ENCODE results near the gene RHCE.
"Not testable (repeated sequence)": the region's sequence is repeated elsewhere in the genome, so short reads cannot be mapped to it uniquely, and the experiment has no call there.

Gene RHCE

GRCh38 chr1:25450891-25451290 lies 30.3 kb upstream of the RHCE start:
- Histone ChIP-seq H2AK5ac (ENCODE audit: low read depth, low read length) (no peak overlapping the region), H3K27ac (replicated peaks; ENCODE audit: low read length) (no peak overlapping the region), H3K4ac (ENCODE audit: low read length) (no peak overlapping the region), H2AFZ (ENCODE audit: low read length) (no peak overlapping the region), H4K8ac (ENCODE audit: low read depth, low read length) (no peak overlapping the region), H3K4me3 (ENCODE audit: low read length in 2 of 2) (no peak overlapping the region), H3K23ac (ENCODE audit: low read depth, low read length, poor library complexity) (no peak overlapping the region), H2BK12ac (ENCODE audit: low read length) (no peak overlapping the region), H3K27me3 (ENCODE audit: control insufficient read depth in 3 of 3, insufficient read depth in 3 of 3, low read depth in 1 of 3, low read length in 3 of 3) (no peaks in the 10 kb centered on the region), H2BK15ac (ENCODE audit: low read length) (no peak overlapping the region), H3K9me3 (replicated peaks in 1 of 2; ENCODE audit: control insufficient read depth in 2 of 2, insufficient read depth in 1 of 2, low read depth in 1 of 2, low read length in 2 of 2) (no peaks in the 10 kb centered on the region), H3K14ac (ENCODE audit: low read length) (no peak overlapping the region), H3K4me1 (ENCODE audit: control insufficient read depth in 2 of 2, insufficient read depth in 1 of 2, low read depth in 1 of 2, low read length in 2 of 2) (peaks cover 0 to 9% of the 10 kb centered on the region in 2 donors), H3K36me3 (replicated peaks in 1 of 2; ENCODE audit: control insufficient read depth in 2 of 2, insufficient read depth in 2 of 2, low read length in 2 of 2) (peaks cover 2 to 46% of the 10 kb centered on the region in 2 donors), H3K4me2 (ENCODE audit: insufficient read depth, low read length, poor library complexity, severe bottlenecking) (no peak overlapping the region), H3K9ac (ENCODE audit: low read depth, low read length, poor library complexity) (no peak overlapping the region), H4K91ac (ENCODE audit: low read depth, low read length, poor library complexity) (no peak overlapping the region), H3K79me1 (ENCODE audit: low read depth, low read length) (no peaks in the 10 kb centered on the region), H2BK5ac (ENCODE audit: low read length) (no peak overlapping the region), H2BK120ac (ENCODE audit: low read depth, low read length) (no peak overlapping the region), H3K18ac (ENCODE audit: low read length) (no peak overlapping the region)
- DNase-seq (ENCODE audit: low spot score) = no peak
- no CpG with 5 or more reads among the region's 2 CpGs for WGBS, 2 donors (ENCODE audit: extremely low coverage in 2 of 2, insufficient read length in 2 of 2, insufficient replicate concordance in 1 of 2)

- no peak overlapping the region for H3K14ac ChIP-seq (ENCODE audit: low read length)
- no peak overlapping the region for H3K27ac ChIP-seq (replicated peaks; ENCODE audit: low read length)
- peaks cover 0 to 33% of the 10 kb centered on the region in 2 donors for H3K36me3 ChIP-seq (replicated peaks in 1 of 2; ENCODE audit: control insufficient read depth in 2 of 2, insufficient read depth in 2 of 2, low read length in 2 of 2)
- no peak overlapping the region for H3K4ac ChIP-seq (ENCODE audit: low read length)
- H3K4me1 ChIP-seq (ENCODE audit: control insufficient read depth in 2 of 2, insufficient read depth in 1 of 2, low read depth in 1 of 2, low read length in 2 of 2) = peaks cover 0 to 10% of the 10 kb centered on the region in 2 donors
- H4K8ac ChIP-seq (ENCODE audit: low read depth, low read length) = no peak overlapping the region
- DNase-seq (ENCODE audit: low spot score) = no peak
- H3K18ac ChIP-seq (ENCODE audit: low read length) = no peak overlapping the region
- no peak overlapping the region for H3K4me3 ChIP-seq (ENCODE audit: low read length in 2 of 2)
- H2BK5ac ChIP-seq (ENCODE audit: low read length) = no peak overlapping the region
- no peaks in the 10 kb centered on the region for H3K9me3 ChIP-seq (replicated peaks in 1 of 2; ENCODE audit: control insufficient read depth in 2 of 2, insufficient read depth in 1 of 2, low read depth in 1 of 2, low read length in 2 of 2)
- no peak overlapping the region for H2AFZ ChIP-seq (ENCODE audit: low read length)
- no peak overlapping the region for H3K9ac ChIP-seq (ENCODE audit: low read depth, low read length, poor library complexity)
- H2BK120ac ChIP-seq (ENCODE audit: low read depth, low read length) = no peak overlapping the region
- no peak overlapping the region for H2BK15ac ChIP-seq (ENCODE audit: low read length)
- H4K91ac ChIP-seq (ENCODE audit: low read depth, low read length, poor library complexity) = no peak overlapping the region
- no peak overlapping the region for H3K23ac ChIP-seq (ENCODE audit: low read depth, low read length, poor library complexity)
- no peaks in the 10 kb centered on the region for H3K27me3 ChIP-seq (ENCODE audit: control insufficient read depth in 3 of 3, insufficient read depth in 3 of 3, low read depth in 1 of 3, low read length in 3 of 3)
- no peak overlapping the region for H2AK5ac ChIP-seq (ENCODE audit: low read depth, low read length)
- no peaks in the 10 kb centered on the region for H3K79me1 ChIP-seq (ENCODE audit: low read depth, low read length)
- H2BK12ac ChIP-seq (ENCODE audit: low read length) = no peak overlapping the region
- H3K4me2 ChIP-seq (ENCODE audit: insufficient read depth, low read length, poor library complexity, severe bottlenecking) = no peak overlapping the region
These were observed 26.9 kb upstream of the RHCE start for GRCh38 chr1:25447547-25447946.

- Histone ChIP-seq H3K23ac (ENCODE audit: low read depth, low read length, poor library complexity) (no peak overlapping the region), H3K27me3 (ENCODE audit: control insufficient read depth in 3 of 3, insufficient read depth in 3 of 3, low read depth in 1 of 3, low read length in 3 of 3) (no peaks in the 10 kb centered on the region), H3K79me1 (ENCODE audit: low read depth, low read length) (no peaks in the 10 kb centered on the region), H3K4ac (ENCODE audit: low read length) (no peak overlapping the region), H3K9me3 (replicated peaks in 1 of 2; ENCODE audit: control insufficient read depth in 2 of 2, insufficient read depth in 1 of 2, low read depth in 1 of 2, low read length in 2 of 2) (no peaks in the 10 kb centered on the region), H2BK12ac (ENCODE audit: low read length) (no peak overlapping the region), H3K36me3 (replicated peaks in 1 of 2; ENCODE audit: control insufficient read depth in 2 of 2, insufficient read depth in 2 of 2, low read length in 2 of 2) (peaks cover 0 to 33% of the 10 kb centered on the region in 2 donors), H3K4me1 (ENCODE audit: control insufficient read depth in 2 of 2, insufficient read depth in 1 of 2, low read depth in 1 of 2, low read length in 2 of 2) (peaks cover 0 to 10% of the 10 kb centered on the region in 2 donors), H2AK5ac (ENCODE audit: low read depth, low read length) (no peak overlapping the region), H3K14ac (ENCODE audit: low read length) (no peak overlapping the region), H3K4me3 (ENCODE audit: low read length in 2 of 2) (no peak overlapping the region), H3K27ac (replicated peaks; ENCODE audit: low read length) (no peak overlapping the region), H3K9ac (ENCODE audit: low read depth, low read length, poor library complexity) (no peak overlapping the region), H2BK5ac (ENCODE audit: low read length) (no peak overlapping the region), H2BK15ac (ENCODE audit: low read length) (no peak overlapping the region), H2BK120ac (ENCODE audit: low read depth, low read length) (no peak overlapping the region), H2AFZ (ENCODE audit: low read length) (no peak overlapping the region), H3K4me2 (ENCODE audit: insufficient read depth, low read length, poor library complexity, severe bottlenecking) (no peak overlapping the region), H3K18ac (ENCODE audit: low read length) (no peak overlapping the region), H4K8ac (ENCODE audit: low read depth, low read length) (no peak overlapping the region), H4K91ac (ENCODE audit: low read depth, low read length, poor library complexity) (no peak overlapping the region)
- no peak for DNase-seq (ENCODE audit: low spot score)
- no CpG with 5 or more reads among the region's 2 CpGs for WGBS, 2 donors (ENCODE audit: extremely low coverage in 2 of 2, insufficient read length in 2 of 2, insufficient replicate concordance in 1 of 2)
These were observed 25.4 kb upstream of the RHCE start for GRCh38 chr1:25445993-25446538.

- not testable (repeated sequence) for H3K14ac ChIP-seq (ENCODE audit: low read length); DNase-seq (ENCODE audit: low spot score); H3K4me1 ChIP-seq (ENCODE audit: control insufficient read depth in 2 of 2, insufficient read depth in 1 of 2, low read depth in 1 of 2, low read length in 2 of 2); H3K9me3 ChIP-seq (replicated peaks in 1 of 2; ENCODE audit: control insufficient read depth in 2 of 2, insufficient read depth in 1 of 2, low read depth in 1 of 2, low read length in 2 of 2); H3K23ac ChIP-seq (ENCODE audit: low read depth, low read length, poor library complexity); H3K4me3 ChIP-seq (ENCODE audit: low read length in 2 of 2); H3K4ac ChIP-seq (ENCODE audit: low read length); H3K9ac ChIP-seq (ENCODE audit: low read depth, low read length, poor library complexity); H2BK120ac ChIP-seq (ENCODE audit: low read depth, low read length); H2AK5ac ChIP-seq (ENCODE audit: low read depth, low read length); H3K27ac ChIP-seq (replicated peaks; ENCODE audit: low read length); H2BK12ac ChIP-seq (ENCODE audit: low read length); H3K18ac ChIP-seq (ENCODE audit: low read length); H4K8ac ChIP-seq (ENCODE audit: low read depth, low read length); H4K91ac ChIP-seq (ENCODE audit: low read depth, low read length, poor library complexity); H3K27me3 ChIP-seq (ENCODE audit: control insufficient read depth in 3 of 3, insufficient read depth in 3 of 3, low read depth in 1 of 3, low read length in 3 of 3); H3K4me2 ChIP-seq (ENCODE audit: insufficient read depth, low read length, poor library complexity, severe bottlenecking); H3K79me1 ChIP-seq (ENCODE audit: low read depth, low read length); H2BK5ac ChIP-seq (ENCODE audit: low read length); H2BK15ac ChIP-seq (ENCODE audit: low read length); H2AFZ ChIP-seq (ENCODE audit: low read length)
- peaks cover 0 to 29% of the 10 kb centered on the region in 2 donors for H3K36me3 ChIP-seq (replicated peaks in 1 of 2; ENCODE audit: control insufficient read depth in 2 of 2, insufficient read depth in 2 of 2, low read length in 2 of 2)
- no CpG with 5 or more reads among the region's 5 CpGs for WGBS, 2 donors (ENCODE audit: extremely low coverage in 2 of 2, insufficient read length in 2 of 2, insufficient replicate concordance in 1 of 2)
These were observed 24.0 kb upstream of the RHCE start for GRCh38 chr1:25444604-25445003.

Measured in neuronal stem cell (in vitro differentiated cells).